HL-60/S4 treated with phorbol 12-myristate 13-acetate at 8.2 ng/mL for 4 days and 3 days (cell line): ENCODE data around the gene SMAD6.
"Not testable (repeated sequence)": the region's sequence is repeated elsewhere in the genome, so short reads cannot be mapped to it uniquely, and the experiment has no call there.

Source experiments
- in situ Hi-C: fragments of 300-500 bp; cut with MboI; formaldehyde crosslinking; loops from 2 replicates; pipeline ENCODE4 v1.15.0; 2022; ENCODE audit warnings: low sequenced_read_pairs

SMAD6 gene

DNA sequence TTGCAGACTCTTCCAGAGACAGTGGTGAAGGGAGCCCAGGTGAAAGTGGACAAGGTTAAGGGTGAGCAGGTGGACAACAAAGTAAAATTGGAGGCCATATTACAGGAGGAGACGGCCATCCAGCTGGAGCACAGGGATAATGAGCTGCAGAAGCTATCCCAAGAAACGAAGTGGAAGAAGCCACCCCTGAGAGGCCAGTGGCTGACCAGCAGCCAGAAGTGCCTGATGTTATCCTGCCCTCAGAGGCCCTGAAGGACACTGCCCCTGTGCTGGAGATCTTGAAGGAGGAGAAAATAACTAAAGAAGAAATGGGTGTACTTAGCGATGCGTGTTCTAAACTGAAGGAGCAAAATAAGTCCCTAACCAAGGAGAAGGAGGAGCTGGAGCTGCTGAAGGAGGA is 107.6 kb downstream of the SMAD6 start:
- in situ Hi-C loops: no loop called here

DNA sequence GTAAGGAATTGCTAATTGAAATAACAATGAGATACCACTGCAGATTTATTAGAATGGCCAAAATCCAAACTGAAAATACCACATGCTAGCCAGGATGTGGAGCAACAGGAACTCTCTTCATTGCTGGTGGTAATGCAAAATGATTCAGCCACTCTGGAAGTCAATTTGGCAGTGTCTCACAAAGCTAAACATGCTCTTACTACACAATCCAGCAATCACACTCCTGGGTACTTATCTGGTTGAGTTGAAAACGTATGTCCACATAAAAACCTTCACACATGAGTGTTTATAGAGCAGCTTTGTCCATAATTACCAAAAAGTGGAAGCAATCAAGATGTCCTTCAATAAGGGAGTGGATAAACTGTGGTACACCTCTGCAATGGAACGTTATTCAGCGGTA is 113.3 kb downstream of the SMAD6 start:
- in situ Hi-C loops: no loop called here

DNA sequence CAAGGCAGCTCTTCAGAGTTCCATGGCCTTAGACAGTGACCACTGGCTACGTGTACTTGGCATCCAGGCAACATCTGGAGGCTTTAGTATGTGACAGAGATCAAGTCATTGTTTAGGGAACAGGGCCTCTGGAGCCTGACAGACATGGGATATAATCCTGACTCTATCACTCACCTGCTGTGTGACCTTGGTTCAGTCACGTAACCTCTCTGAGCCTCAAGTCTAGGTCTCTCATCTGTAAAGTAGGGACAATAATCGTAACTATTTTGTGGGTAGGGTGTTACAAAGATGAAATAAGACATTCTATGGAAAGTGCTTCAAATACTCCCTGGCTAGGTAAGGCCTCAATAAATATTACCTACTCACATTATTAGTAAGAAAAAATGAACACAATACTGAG is 114.2 kb downstream of the SMAD6 start:
- in situ Hi-C loops: no loop called here

DNA sequence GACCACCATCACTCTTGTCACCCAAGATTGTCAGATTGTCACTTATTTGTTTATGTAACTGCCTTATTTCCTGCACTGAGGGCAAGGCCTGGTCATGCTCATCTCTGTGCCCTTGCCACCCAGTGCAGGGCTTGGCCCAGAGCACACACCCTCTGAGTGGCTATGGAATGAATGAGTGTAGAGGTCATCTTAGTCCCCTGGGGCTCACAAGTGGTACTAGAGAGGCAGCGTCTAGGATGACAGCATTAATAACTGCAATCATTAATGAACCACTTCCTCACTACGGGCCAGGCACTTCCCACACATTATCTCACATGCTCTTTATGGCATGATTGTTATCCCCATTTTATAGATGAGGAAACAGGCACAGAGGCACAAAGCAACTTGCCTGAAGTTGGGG is 117.0 kb downstream of the SMAD6 start:
- in situ Hi-C loops: no loop called here

DNA sequence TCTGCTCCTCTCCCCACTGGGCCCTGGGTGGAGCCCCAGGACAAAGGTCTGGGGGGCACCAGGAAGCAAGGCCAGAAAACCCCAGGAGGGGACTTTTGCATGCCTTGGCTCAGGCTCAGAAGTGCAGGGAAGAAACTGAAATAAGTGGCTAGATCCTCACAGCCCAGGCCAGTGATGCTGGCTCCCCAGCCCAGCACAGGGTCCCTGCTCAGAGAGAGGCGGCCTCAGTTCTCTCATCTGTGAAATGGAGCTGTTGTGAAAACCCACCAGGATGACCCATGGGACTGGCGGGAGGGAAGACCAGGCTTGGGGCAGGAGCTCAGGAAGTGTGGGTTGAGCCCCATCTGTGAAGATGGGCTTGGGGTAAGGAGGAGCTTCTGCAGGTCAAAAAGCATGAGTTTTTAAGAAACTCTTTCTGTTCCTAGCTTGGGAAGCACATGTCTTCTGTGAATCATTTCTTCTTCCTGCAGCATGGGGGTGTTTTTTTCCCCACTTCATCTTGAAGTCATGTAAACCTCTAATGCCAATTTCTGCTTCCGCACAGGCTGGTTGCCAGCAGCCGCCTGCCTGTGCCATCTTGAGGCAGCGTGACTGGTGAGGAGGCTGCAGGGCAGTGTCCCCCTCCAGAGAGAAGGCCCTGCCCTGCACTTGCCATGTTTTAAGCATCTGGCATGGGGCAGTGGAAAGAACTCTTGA is 118.6 kb downstream of the SMAD6 start:
- in situ Hi-C loops: no loop called here

DNA sequence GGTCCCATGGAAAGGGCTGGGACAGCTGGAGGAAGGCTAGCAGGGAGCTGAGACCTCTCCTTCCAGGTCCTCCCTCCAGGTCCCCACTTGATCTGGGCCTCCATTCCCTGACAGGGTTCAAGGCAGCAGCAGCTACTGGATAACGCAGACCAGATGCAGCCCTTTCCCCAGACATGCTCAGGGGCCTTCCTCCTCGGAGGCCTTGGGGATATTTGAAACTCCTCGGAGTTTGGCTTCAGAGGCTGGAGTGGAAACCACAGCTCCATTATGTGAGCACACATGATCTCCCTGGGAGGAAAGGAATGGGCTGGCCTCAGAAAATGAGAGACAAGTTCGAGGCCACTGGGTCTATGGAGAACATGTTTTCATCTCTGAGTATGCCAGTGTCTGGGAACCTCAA is 119.3 kb downstream of the SMAD6 start:
- in situ Hi-C loops: no loop called here

DNA sequence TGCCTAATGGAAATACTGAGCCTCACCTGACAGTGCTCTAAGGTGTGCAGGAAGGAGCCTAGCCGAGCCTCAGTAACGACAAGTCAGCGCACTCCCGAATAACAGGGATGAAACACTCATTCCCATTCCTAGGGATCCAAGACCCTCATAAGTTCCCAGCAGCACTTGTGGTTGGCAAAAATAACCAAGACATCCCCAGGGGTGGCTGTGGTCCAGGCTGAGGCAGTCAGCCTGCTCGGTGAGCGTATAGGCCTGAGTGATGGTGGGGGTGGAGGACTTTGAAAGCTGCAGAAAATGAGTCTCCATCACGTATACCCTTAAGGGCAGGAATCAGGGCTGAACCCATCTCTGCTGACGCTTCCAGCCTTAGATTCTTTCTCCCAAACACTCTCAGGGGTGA is 120.1 kb downstream of the SMAD6 start:
- in situ Hi-C loops: no loop called here

DNA sequence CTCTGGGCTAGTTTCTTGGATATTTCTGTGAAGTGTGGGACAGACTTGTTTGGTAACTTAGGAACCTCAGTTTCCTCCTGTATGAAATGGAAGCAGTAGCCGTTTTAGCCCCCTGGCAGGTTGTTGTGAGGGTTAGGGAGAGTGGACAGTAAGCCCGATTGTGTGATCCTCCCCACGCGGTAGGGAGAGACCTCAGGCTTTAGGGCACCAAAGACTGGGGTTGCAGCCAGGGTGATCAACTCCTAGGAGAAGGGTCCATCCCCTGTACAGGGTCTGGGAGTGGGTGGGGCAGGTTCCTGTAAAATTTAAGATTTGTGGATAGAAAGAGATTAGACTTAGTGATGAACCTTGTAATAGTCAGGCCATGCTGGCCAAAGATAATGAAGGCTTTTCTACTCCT is 120.5 kb downstream of the SMAD6 start:
- in situ Hi-C loops: no loop called here

DNA sequence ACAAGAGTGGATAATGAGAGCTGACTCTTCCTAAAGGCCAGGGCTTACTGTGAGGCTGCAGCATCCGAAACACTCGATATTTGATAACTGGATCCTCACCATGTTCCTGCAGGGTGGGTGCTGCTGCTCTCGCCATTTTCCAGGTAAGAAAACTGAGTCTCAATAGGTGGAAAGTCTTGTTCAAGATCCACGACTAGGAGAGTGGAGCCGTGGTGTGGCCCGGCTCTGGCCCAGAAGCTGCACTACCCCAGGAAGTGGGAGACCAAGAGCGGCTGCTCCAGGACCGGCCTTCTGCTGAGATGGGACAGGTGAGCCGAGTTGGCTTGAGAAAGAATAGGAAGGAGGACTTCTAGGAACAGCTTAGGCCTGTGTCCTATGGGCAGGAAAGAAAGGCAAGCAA is 121.6 kb downstream of the SMAD6 start:
- in situ Hi-C loops: no loop called here

DNA sequence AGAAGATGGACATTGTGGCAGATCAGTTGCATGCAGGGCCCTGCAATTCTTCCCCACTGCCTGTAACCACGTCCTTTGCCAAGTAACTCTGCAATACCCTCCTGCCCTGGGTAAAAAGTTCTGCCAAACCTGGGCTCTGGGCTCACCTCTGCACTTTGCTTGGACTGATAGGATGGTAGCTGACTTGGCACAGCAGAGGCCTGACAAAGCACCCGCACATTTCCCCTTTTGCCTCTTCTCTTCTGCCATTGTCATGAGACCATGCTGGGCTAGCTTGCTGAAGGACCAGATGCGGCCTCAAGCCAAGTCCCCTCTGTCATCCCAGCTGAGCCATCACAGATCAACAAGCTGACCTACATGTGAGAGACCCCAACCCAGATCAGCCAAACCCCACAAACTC is 122.4 kb downstream of the SMAD6 start:
- in situ Hi-C loops: no loop called here

DNA sequence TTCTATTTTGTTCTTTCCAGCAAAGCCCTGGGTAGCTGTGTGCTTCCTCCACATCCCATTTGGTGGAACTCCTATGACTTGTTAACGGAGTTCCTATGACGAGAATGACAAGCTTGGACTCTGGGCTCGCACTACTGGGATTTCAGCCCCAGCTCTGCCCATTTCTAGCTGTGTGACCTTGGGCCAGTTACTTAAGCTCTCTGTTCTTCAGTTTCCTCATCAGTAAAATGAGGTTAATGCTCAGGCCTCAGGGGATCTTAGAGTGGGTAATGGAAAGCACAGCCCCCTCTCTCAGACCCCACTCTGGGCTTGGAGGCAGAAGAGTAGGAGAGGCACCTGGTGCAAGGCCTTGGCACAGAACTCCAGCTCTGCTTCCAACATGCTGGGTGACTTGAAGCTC is 123.1 kb downstream of the SMAD6 start:
- in situ Hi-C loops: no loop called here

DNA sequence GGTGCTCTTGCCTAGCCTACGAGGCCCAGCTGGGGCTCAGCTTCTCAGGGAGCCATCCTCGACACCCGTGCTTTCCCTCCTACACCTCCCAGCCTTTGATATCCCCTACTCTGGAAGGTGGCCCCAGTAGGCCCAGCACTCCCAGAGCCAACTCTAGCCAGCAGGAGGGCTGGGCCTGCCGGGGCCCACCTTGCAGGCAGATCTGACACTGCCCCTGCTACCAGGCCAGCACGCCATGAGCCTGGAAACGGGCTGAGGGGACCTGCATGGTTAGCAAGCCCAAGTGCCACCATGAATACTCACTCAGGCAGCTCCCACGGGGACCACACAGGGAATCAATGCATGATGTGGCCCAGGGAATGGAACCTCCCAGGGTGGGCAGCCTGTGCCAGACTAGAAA is 123.7 kb downstream of the SMAD6 start:
- in situ Hi-C loops: no loop called here

DNA sequence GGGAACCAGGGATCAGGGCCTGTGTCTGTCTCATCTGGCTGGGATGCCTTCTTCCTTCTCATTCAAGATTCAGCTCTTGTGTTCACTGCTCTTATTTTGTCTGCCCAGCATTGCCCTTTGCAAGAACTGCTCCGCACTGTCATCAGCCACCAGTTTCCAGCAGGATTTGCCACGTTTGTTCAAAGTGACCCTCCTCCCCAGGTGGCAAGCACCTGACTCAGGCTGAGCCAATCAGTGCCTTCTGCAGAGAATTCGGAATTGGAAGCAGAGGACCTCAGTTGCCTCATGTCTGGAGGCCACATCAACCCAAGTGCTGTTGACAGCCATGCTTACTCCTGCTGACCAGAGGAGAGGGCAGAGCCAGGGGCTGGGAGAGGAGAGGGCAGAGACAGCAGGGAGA is 124.5 kb downstream of the SMAD6 start:
- in situ Hi-C loops: no loop called here

DNA sequence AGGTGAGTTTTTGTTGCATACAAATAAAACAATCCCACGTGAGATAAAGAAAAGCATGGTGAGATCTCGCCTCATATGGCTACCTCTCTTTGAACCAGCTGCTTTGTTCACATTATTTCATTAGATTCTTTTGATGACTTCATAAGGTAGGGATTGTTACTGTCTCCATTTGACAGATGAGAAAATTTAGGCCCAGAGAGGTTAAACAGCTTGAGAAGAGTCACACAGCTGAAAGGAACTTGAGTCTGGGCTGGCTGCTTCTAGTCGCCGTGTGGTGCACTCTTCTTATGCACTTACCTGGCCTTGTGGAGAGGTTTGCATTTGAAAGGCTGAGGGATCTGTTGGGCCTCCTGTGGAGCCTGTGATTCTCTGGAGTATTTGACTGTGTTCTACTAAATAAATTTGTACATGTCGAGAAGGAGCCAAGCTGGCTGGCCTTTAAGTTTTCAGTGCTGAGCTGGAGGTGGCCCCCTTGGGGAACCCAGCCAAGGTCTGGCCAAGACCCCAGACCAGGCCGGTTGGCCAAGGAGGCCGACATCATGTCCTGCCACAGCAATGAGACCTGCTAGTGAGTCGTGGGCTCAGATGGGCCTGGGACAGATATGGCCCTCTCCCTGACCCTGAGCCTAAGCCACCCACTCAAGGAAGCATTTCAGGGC is 125.1 kb downstream of the SMAD6 start:
- in situ Hi-C loops: no loop called here

DNA sequence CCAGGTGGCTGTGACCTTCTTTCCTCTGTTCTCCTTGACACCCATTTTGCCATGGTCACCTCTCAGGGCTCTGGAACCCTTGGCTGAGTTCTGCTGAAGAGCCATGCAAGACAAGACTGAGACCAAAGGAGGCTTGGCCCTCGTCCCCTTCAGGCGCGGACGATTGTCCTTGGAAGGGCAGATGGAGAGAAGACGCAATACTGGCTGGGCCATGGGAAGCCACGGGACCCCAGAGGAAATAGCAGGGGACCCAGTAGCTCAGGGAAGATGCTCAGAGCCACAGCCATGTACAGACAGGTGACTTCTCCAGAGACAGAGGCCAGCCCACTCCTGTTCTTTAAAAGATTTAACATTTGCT is 125.6 kb downstream of the SMAD6 start:
- in situ Hi-C loops: no loop called here

DNA sequence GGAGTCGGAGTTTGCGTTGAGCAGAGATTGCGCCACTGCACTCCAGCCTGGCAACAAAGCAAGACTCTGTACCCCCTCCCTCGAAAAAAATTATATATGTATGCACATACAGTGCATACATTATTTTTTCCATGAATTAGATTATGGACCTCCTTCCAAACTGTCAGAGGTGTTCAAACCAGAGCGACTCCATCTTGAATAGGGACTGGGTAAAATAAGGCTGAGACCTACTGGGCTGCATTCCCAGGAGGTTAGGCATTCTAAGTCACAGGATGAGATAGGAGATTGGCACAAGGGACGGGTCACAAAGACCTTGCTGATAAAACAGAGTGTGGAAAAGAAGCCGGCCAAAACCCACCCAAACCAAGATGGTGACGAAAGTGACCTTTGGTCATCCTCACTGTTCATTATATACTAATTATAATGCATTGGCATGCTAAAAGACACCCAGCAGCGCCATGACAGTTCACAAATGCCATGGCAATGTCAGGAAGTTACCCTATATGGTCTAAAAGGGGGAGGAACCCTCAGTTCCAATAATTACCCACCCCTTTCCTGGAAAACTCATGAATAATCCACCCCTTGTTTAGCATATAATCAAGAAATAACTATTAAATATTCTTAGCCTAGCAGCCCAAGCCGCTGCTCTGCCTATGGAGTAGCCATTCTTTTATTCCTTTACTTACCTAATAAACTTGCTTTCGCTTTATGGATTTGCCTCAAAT is 126.9 kb downstream of the SMAD6 start:
- in situ Hi-C loops: not testable (repeated sequence)

DNA sequence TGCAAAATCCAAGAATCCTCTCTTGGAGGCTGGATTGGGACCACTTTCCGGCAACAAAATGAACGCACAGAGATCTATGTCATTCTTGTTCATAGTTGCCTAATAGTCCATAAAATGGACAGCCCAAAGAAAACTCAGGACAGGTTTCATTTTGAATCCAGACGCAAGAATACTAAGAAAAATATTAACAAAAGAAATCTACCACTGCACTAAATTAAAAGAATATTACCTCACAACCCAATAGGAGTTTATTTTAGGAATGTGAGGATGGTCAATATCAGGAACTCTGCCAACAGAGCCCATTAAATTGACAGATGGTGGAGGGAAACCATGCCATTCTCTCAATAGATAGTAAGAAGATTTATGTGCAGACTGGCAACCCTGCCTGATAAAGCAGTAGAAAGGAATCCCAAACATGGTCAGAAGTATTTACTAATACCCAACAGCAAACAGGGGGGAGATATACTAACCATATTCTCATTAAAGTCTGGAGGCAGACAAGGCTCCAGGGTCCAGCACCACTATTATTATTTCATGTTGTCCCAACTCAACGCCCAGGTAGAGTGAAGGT is 127.6 kb downstream of the SMAD6 start:
- in situ Hi-C loops: no loop called here

DNA sequence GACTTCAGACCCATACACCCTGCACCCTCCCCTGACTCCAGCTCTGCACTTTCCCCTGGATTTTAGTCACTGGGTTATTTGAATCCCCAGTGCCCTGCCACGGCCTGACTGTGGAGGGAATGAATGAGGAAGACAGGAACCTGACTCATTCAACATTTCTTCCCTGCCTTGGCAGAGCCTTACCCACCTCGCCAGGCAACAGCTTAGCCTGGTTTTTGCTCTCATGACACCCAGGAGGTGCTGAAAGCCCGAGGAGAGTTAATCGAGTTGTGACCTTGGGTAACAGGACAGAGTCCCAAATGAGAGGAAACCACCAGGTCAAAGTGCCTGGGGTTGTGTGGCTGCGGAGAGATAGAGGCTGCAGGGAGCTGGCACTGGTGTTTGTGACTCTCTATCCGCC is 128.3 kb downstream of the SMAD6 start:
- in situ Hi-C loops: no loop called here

DNA sequence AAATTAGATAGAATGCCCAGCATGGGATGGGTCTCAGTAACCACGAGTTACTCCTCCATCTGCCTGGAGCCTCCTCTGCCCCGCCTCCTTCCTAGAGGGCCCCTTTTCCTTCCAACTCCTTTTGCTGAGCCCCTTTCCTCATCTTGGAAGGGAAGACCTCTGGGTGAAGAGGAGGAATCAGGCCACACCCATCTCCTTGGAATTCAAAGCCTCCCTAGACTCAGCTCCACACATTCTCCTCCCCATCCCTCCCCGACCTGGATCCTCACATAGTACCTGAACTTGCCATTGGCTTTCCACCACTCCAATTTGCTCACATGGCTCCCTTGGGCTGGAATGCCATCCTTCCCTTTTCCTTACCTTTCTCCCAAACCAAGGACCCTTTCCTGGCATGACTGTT is 128.8 kb downstream of the SMAD6 start:
- in situ Hi-C loops: no loop called here

DNA sequence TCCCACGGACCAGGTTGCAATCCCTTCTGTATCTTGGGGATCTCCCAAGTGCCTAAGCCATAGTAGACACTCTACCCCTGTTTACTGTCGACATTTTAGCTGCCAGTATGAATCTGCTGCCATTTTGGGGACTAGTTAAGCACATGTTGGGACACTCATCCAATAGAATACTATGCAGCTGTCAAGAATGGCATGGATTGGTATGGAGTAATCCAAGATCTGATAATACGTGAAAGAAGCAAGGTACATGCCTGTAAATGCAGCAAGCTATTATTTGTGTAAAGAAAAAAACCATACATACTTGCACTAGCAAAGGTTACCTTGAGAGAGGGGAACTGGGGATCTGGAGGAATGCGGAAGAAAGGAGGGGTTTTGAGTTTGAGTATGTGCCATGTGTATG is 129.3 kb downstream of the SMAD6 start:
- in situ Hi-C loops: no loop called here

DNA sequence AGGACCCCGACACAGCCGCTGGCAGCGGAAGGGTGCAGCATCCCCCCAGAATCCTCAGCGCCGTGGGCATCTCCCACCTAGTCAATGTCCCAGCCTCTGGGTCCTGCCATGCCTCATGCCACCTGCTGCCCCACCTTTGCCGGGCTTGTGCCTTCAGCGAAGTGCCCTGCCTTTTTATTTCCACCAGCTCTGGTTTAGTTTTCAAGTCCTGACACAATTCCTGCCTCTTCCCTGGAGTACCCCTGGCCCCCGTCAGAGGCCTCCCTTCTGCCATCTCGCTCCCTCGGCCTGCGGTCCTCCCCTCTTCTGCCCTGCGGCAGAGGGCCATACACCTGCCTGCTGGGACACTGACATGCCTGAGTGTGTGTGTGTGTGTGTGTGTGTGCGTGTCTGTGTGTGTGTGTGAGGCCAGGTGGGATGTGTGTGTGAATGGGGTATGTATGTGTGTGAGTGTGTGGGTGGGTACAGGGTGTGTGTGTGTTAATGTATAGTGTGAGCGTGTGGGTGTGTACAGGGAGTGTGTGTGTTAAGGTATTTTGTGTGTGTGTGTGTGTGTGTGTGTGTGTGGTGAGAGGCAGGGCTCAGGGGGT is 129.9 kb downstream of the SMAD6 start:
- in situ Hi-C loops: no loop called here
